Common myeloid progenitor, CD34-positive (primary cell): Measurements from ENCODE around the gene OR13J1.

Experiments
- CTCF ChIA-PET: fragments of 350-600 bp; sonication (Branson Sonifier 250); formaldehyde crosslinking; loops from one replicate; lab custom pipeline; 2021; ENCODE audit warnings: antibody characterized with exemption; lab: Charles Lee
- POLR2A ChIA-PET: fragments of 350-600 bp; sonication (Branson Sonifier 250); formaldehyde crosslinking; loops from one replicate; lab custom pipeline; 2021; ENCODE audit warnings: antibody characterized with exemption; lab: Charles Lee
- DNase-seq, 3 donors: peaks; one replicate each; pipeline versions ENCODE4 v3.0.0 to v3.0.0-alpha.2; 2013
- H3K27ac ChIP-seq, 2 experiments: 1 replicate in 1 of 2; 2 replicates in 1 of 2; pipeline ENCODE4 v1.7.0; 2013; ENCODE audit warnings: inconsistent platforms in 2 of 2, low read length in 2 of 2, mild to moderate bottlenecking in 2 of 2, low read depth in 1 of 2, moderate library complexity in 1 of 2; ENCODE audit not compliant: severe bottlenecking in 2 of 2, insufficient read depth in 1 of 2, poor library complexity in 1 of 2
- H3K27me3 ChIP-seq, 5 experiments: replicated peaks in 2 of 5; 1 replicate in 3 of 5; 2 replicates in 2 of 5; pipeline versions ENCODE4 v1.6.1 to v1.7.0; 2013; ENCODE audit warnings: low read length in 4 of 5, mild to moderate bottlenecking in 2 of 5, moderate library complexity in 2 of 5, inconsistent platforms in 1 of 5; ENCODE audit not compliant: insufficient read depth in 5 of 5, control insufficient read depth in 4 of 5
- H3K36me3 ChIP-seq, 4 experiments: 1 replicate in 2 of 4; 2 replicates in 2 of 4; pipeline versions ENCODE4 v1.6.1 to v1.7.0; 2013; ENCODE audit warnings: low read length in 3 of 4, control low read depth in 1 of 4, mild to moderate bottlenecking in 1 of 4; ENCODE audit not compliant: control insufficient read depth in 4 of 4, insufficient read depth in 4 of 4
- H3K4me1 ChIP-seq, 4 experiments: 1 replicate in 3 of 4; 2 replicates in 1 of 4; pipeline versions ENCODE4 v1.6.1 to v1.7.1; 2013; ENCODE audit warnings: low read length in 3 of 4, mild to moderate bottlenecking in 3 of 4, control low read depth in 1 of 4, inconsistent platforms in 1 of 4, moderate library complexity in 1 of 4; ENCODE audit not compliant: control insufficient read depth in 4 of 4, insufficient read depth in 4 of 4; ENCODE audit errors: control extremely low read depth in 1 of 4
- H3K4me3 ChIP-seq, 7 experiments: 1 replicate in 4 of 7; 2 replicates in 3 of 7; pipeline versions ENCODE4 v1.5.1 to v1.7.0; 2013; ENCODE audit warnings: mild to moderate bottlenecking in 7 of 7, low read length in 6 of 7, moderate library complexity in 6 of 7, inconsistent platforms in 2 of 7, low read depth in 2 of 7, control low read depth in 1 of 7; ENCODE audit not compliant: insufficient read depth in 4 of 7, control insufficient read depth in 1 of 7; ENCODE audit errors: extremely low read depth in 1 of 7
- H3K9me3 ChIP-seq, 5 experiments: 1 replicate in 4 of 5; 2 replicates in 1 of 5; pipeline versions ENCODE4 v1.6.1 to v1.7.1; 2013; ENCODE audit warnings: low read length in 4 of 5, mild to moderate bottlenecking in 2 of 5, inconsistent platforms in 1 of 5, low read depth in 1 of 5, moderate library complexity in 1 of 5; ENCODE audit not compliant: control insufficient read depth in 4 of 5, insufficient read depth in 2 of 5; ENCODE audit errors: control extremely low read depth in 1 of 5
- WGBS: methylation state at CpG from one replicate; pipeline ENCODE4 v1.1.5; 2013; ENCODE audit not compliant: insufficient coverage; 5-methylcytosine and 5-hydroxymethylcytosine counted together

OR13J1 gene

DNA sequence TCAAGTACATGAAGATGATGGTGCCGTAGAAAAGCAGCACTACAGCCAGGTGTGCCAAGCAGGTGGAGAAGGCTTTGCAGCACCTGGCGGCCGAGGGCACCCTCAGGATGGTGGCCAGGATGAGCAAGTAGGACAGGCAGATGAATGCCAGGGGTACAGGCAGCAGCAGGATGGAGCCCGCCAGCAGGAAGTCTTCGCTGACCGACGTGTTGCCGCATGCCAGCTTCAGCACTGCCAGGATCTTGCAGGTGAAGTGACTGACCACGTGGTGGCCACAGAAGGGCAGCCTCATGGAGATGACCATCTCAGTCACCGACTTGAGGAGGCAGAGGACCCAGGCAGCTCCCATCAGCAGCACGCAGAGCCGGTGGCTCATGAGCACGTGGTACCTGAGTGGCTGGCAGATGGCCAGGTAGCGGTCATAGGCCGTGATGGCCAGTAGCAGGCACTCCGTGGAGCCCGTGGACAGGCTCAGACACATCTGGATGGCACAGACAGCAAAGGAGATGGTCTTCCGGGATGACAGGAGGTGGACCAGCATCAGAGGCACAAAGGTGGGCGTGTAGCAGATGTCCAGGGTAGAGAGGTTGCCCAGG lies 482 bp downstream of the OR13J1 start:
- 93% methylated on average over 19 of the region's 19 CpGs for WGBS
- ChIA-PET CTCF (no interaction called here), POLR2A (no interaction called here)
- Histone ChIP-seq H3K9me3 (no peaks in the 10 kb centered on the region), H3K27ac (no peak overlapping the region), H3K4me3 (no peak overlapping the region), H3K4me1 (no peaks in the 10 kb centered on the region), H3K27me3 (peaks cover 0 to 18% (median 0%) of the 10 kb centered on the region in 5 experiments), H3K36me3 (no peaks in the 10 kb centered on the region)
- no peak for DNase-seq

- Histone ChIP-seq H3K27me3 (peaks cover 0 to 25% (median 0%) of the 10 kb centered on the region in 5 experiments), H3K27ac (no peak overlapping the region), H3K9me3 (no peaks in the 10 kb centered on the region), H3K4me3 (no peak overlapping the region), H3K36me3 (no peaks in the 10 kb centered on the region), H3K4me1 (no peaks in the 10 kb centered on the region)
- DNase-seq, result no peak
- 77% methylated on average over 2 of the region's 2 CpGs for WGBS
- CTCF ChIA-PET, result interaction anchor here (1.0 to 1.6 kb wide), 2 partner anchors 12 to 34 kb away, joined by 4 to 6 read pairs; no protein-coding TSS in a partner anchor
- POLR2A ChIA-PET, result no interaction called here
These were observed 1.3 kb downstream of the OR13J1 start for GRCh38 chr9:35868933-35869332.

- H3K27ac ChIP-seq, result no peak overlapping the region
- POLR2A ChIA-PET, result no interaction called here
- no peaks in the 10 kb centered on the region for H3K36me3 ChIP-seq
- no peaks in the 10 kb centered on the region for H3K4me1 ChIP-seq
- DNase-seq, result no peak
- CTCF ChIA-PET, result interaction anchor here (1.6 kb wide), 1 partner anchor 14 kb away, joined by 6 read pairs; no protein-coding TSS in a partner anchor
- 100% methylated on average over 4 of the region's 4 CpGs for WGBS
- H3K27me3 ChIP-seq, result peaks cover 0 to 39% (median 7%) of the 10 kb centered on the region in 5 experiments
- H3K4me3 ChIP-seq, result no peak overlapping the region
- no peaks in the 10 kb centered on the region for H3K9me3 ChIP-seq
These were observed 2.7 kb downstream of the OR13J1 start for GRCh38 chr9:35867538-35867937.

GRCh38 chr9:35864695-35865255 lies 5.4 kb downstream of the OR13J1 start:
- WGBS, result 96% methylated on average over 8 of the region's 8 CpGs
- POLR2A ChIA-PET, result no interaction called here
- CTCF ChIA-PET, result interaction anchor here (0.7 to 4.0 kb wide), 5 partner anchors 17 to 88 kb away, joined by 3 to 15 read pairs (median 8); no protein-coding TSS in a partner anchor

GRCh38 chr9:35863583-35863982 lies 6.6 kb downstream of the OR13J1 start:
- no peaks in the 10 kb centered on the region for H3K36me3 ChIP-seq
- POLR2A ChIA-PET, result no interaction called here
- H3K9me3 ChIP-seq, result no peaks in the 10 kb centered on the region
- CTCF ChIA-PET, result interaction anchor here (1.0 to 4.0 kb wide), 5 partner anchors 19 to 89 kb away, joined by 3 to 15 read pairs (median 8); no protein-coding TSS in a partner anchor
- no peak overlapping the region for H3K4me3 ChIP-seq
- no peaks in the 10 kb centered on the region for H3K4me1 ChIP-seq
- no peak overlapping the region for H3K27ac ChIP-seq
- 85% methylated on average over 8 of the region's 8 CpGs for WGBS
- H3K27me3 ChIP-seq, result peaks cover 0 to 65% (median 28%) of the 10 kb centered on the region in 5 experiments
- DNase-seq, result no peak

More at GRCh38 chr9:35864695-35865255, 5.4 kb downstream of the OR13J1 start:
- Histone ChIP-seq H3K4me3 (no peak overlapping the region), H3K27ac (no peak overlapping the region), H3K9me3 (no peaks in the 10 kb centered on the region), H3K4me1 (no peaks in the 10 kb centered on the region), H3K36me3 (no peaks in the 10 kb centered on the region), H3K27me3 (peaks cover 0 to 61% (median 19%) of the 10 kb centered on the region in 5 experiments)
- DNase-seq, result no peak

DNA sequence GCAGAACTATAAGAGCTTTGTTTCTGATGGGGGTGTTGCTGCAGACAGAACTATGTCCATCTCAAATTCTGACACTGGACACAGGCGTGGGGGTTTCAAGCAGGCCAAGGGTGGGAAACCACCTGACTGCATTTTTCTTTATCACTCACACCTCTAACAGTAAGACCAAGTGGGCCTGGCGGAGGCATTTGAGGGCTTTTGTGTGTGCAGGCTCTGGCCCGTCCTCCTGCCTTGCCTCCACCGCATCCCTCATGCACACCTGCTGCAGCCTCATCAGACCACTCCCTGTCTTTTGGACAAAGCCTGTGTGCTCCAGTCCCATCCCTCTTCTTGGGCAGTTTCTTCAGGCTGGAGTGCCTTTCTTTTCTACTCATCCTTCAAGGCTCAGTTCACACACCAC lies 7.9 kb downstream of the OR13J1 start:
- DNase-seq, result no peak
- Histone ChIP-seq H3K4me1 (no peaks in the 10 kb centered on the region), H3K9me3 (no peaks in the 10 kb centered on the region), H3K27me3 (peaks cover 0 to 75% (median 29%) of the 10 kb centered on the region in 5 experiments), H3K36me3 (no peaks in the 10 kb centered on the region), H3K27ac (no peak overlapping the region), H3K4me3 (no peak overlapping the region)
- CTCF ChIA-PET, result interaction anchor here (1.0 to 4.0 kb wide), 7 partner anchors 14 to 72 kb away, joined by 3 to 15 read pairs (median 5); no protein-coding TSS in a partner anchor
- POLR2A ChIA-PET, result no interaction called here
- 100% methylated on average over 3 of the region's 4 CpGs for WGBS
